ENCODE results near the gene SPRR3.

DNA sequence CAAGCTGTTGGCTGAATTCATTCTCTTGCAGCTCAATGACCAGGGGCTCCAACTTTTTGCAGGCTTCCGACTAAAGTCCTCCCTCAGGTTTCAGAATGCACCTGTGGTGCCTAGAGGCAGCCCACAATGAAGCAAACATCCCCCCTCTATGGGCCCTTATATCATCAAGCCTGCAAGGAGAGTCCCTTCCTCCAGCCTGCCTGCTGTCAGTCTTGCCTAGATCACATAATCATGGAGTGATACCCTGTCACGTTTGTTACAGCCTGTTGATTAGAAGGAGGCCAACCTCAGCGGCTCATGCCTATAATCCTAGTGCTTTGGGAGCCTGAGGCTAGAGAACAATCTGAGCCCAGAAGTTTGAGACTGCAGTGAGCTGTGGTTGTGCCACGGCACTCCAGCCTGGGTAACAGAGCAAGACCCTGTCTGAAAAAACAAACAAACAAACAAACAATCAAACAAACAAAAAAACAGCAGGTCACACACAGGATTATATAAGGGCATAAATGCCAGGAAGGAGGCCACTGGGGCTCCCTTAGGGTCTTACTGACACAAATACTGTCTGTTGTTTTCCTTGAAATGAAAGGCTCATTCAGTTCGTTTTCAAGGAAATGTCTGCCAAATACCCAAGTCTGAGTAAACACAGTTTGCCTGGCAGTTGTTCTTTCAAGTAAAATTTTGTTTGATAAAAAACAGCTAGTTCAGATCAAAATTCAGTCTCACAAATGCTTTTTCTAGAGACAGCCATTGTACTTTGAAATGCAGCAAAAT, 4.7 kb upstream of the SPRR3 start:
- no peak for TF ChIP-seq SP1 (IDR thresholded peaks at IDR 0.05)
- no peak for TF ChIP-seq LEF1 (IDR thresholded peaks at IDR 0.05; ENCODE audit: borderline replicate concordance)
- TF ChIP-seq SUZ12 (IDR thresholded peaks at IDR 0.05): no peak
- TF ChIP-seq TARDBP (IDR thresholded peaks at IDR 0.05): no peak
- TF ChIP-seq FOXA1 (IDR thresholded peaks at IDR 0.05): no peak
- TF ChIP-seq NFRKB (IDR thresholded peaks at IDR 0.05): no peak
- no peak for TF ChIP-seq ARNT (IDR thresholded peaks at IDR 0.05)
